A204.1 (cell line): Measurements from ENCODE around the gene SCN4B.

Source experiments
- FAIRE-seq: peaks from 2 replicates; lab custom pipeline; 2012; peaks lifted over from hg19 to GRCh38; lab: Jason Lieb, UNC

Gene SCN4B

GRCh38 chr11:118152020-118152551 lies 537 bp downstream of the SCN4B start:
- no peak for FAIRE-seq

- FAIRE-seq, result no peak
These were observed 1.2 kb downstream of the SCN4B start for GRCh38 chr11:118151431-118151830.

- no peak for FAIRE-seq
These were observed 3.1 kb downstream of the SCN4B start for GRCh38 chr11:118149493-118149892.

GRCh38 chr11:118148856-118149255 lies 3.8 kb downstream of the SCN4B start:
- no peak for FAIRE-seq

DNA sequence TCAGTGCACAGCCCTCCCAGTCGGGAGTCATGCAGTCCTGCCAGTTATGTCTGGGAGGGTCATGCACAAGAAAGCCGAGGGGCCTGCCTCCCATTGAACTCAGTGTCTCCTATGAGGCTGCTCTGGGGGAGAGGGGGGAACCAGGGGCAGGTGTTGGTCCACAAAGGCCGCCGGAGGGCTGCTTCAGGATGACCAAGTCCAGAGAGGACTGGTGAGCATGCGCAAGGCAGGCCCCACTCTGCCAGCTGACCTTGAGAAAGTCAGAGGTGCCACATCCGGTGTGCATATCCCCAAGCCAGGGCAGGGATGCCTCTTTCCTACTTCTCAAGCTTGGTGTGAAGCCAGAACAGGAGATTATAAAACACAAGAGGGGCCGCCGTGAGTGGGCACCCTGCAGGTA lies 4.4 kb downstream of the SCN4B start:
- FAIRE-seq, result no peak

DNA sequence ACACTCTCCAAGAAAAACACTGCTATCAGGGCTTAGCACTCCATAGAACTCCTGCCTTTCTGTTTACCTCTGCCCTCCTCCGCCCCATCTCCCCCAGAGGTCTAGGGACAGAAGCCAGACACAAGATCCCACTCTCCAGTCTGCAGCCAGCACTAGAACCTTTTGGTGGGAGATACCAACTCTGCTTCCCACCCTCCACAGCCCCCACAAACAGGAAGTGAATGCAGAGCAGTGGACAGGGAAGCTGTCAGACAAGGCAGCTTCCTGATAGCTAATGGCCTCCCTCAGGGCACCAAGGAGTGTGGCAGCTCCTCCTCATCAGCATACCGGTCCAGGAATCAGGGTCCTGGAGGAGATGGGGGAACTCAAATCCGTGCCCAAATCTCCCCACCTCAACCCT lies 5.1 kb downstream of the SCN4B start:
- no peak for FAIRE-seq

DNA sequence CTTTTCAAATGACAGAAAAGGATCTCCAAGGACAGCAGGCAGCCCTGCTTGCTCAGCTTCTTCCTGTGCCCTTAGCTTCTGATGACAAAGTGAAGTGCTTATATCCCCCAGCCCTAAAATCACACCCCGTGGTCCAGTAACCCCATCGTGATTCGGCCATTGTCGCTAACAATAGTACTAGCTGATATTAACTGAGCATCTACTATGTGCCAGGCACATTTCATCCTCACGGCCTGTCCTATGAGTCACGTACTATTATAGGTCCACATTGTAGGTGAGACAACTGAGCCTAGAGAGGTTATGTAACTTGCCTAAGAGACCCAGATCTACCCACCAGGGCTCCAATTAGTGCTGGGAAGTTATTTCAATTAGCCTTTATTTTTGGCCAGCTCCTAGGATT lies 6.1 kb downstream of the SCN4B start:
- no peak for FAIRE-seq

DNA sequence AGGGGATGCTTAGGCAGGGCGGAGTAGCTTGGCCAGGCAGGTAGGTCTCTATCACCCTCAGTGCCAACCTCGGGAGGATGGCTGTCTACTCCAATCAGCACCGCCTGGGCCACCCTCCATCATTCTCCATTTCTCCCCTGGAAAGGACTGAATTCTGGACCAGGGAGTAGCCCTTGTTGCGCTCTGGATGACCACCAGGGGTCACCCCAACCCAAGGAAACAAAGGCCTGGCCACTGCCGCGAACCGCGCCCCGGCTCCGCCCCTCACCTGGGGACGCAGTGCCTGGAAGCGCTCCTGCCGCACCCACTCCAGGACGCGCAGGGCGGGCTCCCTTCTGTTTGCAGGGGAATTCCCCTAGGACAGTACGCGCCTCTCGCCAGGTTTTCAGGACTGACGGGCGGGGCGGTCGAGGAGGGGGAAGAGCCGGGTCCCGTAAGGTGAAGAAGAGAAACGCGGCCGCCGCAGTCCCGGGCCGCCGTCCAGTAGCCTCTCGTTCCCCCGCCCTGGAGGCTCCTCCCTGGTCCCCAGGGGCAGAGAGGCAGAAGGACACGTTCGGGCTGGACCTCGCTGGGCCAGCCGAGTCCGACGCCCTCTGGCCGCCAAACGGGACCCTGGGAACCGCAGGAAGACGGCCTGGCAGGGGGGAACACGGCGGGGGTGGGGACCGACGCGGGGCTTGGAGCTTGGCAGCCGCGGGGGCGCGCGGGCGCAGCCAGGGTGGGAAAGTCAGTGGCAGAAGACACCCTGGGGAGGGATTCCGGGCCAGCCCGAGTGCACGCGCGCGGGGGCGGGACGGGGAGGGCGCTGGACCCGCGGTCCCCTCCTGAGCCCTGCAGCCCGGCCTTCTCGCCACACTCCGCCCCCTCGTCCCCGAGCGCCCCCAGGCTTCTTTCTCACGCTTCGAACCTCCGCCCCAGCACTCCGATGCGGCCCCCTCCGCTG lies 7.1 kb downstream of the SCN4B start:
- FAIRE-seq, result no peak

GRCh38 chr11:118144301-118145268 lies 8.0 kb downstream of the SCN4B start:
- FAIRE-seq, result no peak

DNA sequence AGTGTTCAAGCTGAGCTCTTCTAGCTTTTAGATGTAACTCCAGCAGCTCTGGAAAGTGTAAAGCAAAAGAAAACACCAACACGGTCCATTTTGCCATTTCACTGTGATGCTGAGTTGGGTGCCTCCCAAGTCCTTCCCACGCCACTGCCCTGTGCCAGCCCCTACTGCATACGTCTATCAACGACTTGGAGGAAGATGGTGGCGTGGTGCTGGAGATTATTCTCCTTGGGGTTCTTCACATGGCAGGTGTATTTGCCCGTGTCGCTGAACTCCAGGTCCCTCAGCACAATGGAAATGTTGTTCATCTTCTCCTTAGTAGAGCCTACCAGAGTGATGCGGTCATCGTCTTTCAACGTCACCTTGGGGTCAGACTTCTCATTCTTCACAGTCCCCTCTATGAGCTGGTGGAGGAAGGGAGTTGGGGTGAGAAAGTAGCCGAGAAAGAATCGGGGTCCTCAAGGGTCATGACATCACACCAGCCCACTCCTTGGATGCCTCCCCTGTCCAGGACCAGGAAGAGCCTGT lies 8.9 kb downstream of the SCN4B start:
- no peak for FAIRE-seq

- FAIRE-seq, result no peak
These were observed 9.8 kb downstream of the SCN4B start for GRCh38 chr11:118142809-118143208.

DNA sequence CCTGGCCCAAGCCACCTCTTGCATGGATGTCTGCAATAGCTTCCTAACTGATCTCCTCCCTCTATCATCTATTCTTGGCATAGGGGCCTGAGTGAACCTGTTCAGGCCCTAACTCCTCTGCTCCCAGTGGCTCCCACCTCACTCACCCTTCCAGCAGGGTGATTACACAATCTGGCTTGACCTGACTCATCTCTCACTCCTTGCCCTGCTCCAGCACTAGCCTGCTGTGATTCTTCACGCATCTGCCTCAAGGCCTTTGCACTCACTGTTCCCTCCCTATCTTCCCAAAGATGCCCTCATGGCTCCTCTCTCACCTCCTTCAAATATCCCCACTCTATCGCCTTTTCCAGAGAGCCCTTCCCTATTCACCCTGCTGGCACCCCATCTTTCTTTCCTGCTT lies 10.5 kb downstream of the SCN4B start:
- no peak for FAIRE-seq

DNA sequence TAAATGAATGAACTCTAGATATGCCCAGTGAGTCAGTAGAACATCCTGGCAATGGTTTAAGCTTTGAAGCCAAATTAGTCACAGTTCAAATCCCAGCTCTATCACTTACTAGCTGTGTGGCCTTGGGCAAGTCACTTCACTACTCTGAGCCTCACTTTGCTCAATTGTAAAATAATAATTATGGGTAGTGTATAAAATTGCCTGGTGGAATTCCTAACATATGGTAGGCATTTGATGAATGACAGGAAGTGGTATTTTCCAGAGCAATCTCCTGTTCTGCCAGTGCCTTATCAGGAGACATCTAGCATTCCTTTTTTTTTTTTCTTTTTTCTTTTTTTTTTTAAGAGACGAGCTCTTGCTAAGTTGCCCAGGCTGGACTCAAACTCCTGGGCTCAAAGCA lies 13.0 kb downstream of the SCN4B start:
- no peak for FAIRE-seq

DNA sequence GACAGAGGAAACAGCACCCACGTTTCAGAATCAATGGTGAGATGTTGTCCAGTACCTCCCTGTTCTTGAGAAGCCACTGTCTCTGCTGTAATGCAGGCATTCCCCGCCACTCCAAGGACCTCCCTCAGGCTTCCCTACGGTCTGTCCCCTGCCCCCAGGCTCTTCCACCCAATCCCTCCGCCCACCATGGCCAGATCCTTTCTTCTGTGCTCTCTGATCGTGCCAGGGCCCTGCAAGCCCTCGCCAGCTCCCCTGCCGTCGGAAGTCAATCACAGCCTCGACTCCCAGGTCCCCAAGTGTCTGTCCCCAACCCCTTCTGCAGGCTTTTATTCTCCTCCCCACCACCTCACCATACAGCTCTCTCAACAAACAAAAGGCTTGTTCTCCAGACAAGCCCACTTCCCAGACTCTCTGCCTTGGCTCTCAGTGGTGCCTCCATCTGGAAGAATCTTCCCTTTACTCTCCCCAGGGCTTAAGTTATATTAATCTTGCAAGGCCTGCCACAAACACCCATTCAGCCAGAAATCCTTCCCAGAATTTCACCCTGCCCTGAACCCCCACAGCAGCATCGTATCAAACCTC lies 13.7 kb downstream of the SCN4B start:
- no peak for FAIRE-seq

DNA sequence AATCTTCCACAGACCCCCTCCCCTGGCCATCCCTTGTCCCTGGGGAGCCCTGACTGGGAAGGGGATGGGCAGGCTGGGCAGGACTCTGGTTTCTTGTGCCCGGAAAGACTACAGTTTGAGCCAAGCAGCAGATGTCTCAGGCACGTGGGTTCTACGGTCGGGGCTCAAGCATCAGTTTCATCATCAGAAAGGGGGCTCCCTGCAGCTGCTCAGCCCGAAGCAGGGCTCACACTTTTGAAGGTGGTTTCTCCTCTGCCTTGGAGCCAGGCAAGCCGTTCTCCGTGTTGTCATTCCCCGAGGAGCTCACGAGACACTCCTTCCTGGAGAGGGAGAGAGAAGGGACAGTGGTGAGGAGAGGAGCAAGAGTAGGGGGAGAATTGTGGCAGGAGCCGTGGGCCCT lies 15.8 kb downstream of the SCN4B start:
- no peak for FAIRE-seq

GRCh38 chr11:118136341-118136740 lies 16.3 kb downstream of the SCN4B start:
- FAIRE-seq, result no peak

DNA sequence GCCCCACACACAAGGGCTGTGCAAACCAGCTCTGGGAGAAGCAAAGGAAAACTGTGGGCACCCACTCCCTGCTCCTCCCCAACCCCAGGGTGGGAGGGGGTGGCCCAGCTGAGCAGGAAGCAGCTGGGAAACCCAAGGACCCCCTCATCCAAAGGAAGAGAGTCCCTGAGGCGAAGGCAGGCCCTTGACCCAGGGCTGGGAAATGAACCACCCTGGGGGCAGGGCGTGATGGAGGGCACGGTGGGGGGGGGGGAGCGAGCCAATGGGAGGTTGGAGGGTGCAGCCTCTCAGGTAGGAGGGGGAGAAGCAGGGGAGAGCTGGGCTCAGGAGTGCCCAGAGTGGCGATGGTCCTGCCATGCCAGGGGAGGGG lies 16.8 kb downstream of the SCN4B start:
- FAIRE-seq, result no peak

DNA sequence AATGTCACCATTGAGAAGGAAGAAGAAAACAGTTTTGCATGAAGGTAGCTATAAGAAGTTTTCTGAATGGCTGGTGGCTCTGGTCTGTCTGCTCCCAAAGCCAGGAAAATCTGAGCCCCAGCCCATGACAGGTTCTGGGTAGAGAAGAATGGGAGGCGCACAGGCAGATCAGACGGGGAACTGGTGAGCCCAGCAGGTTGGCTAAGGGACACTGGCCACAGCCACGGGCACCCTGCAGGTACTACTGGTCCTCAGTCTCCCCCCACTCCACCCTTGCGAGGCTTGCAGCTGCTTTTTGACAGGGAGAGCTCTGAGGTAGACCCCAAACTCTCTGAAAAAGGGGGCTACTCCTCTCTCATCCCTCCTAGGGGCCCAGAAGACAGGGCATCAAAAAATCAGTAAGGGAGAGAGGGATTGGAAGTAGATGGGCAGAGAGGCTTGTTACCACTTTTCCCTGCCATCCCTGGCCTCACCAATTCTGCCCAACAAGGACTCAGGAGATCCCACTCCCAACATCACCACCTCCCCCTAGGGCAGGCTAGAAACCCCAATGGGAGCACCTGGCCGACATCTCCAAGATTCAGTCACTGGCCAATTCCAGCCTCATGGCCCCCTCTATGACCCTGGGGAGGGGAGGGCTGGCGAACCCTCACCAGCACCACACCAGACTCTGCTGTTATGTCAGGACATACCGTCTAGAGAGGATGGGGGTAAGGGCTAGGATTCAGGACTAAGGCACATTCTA lies 17.4 kb downstream of the SCN4B start:
- FAIRE-seq, result no peak

GRCh38 chr11:118133816-118134215 lies 18.8 kb downstream of the SCN4B start:
- no peak for FAIRE-seq

- no peak for FAIRE-seq
These were observed 20.1 kb downstream of the SCN4B start for GRCh38 chr11:118132385-118133151.
